SHP77 treated with DMSO at 0.1 percent for 48 hours (cell line): ENCODE data around the gene OVCH1.

Experiments used
- DNase-seq: peaks from one replicate; lab custom pipeline; 2025; lab: John Stamatoyannopoulos, UW

Gene OVCH1

GRCh38 chr12:29497588-29497987 lies at the start of gene OVCH1:
OVCH1 (minus strand) TSS chr12:29497686; CDS start chr12:29497686, 0 bp downstream.
- no peak for DNase-seq

- DNase-seq: no peak
Observed at GRCh38 chr12:29547151-29547632, 49.7 kb upstream of the OVCH1 start.

GRCh38 chr12:29546000-29546399 lies 48.5 kb upstream of the OVCH1 start:
- no peak for DNase-seq

- DNase-seq: no peak
Observed at GRCh38 chr12:29545102-29545467, 47.6 kb upstream of the OVCH1 start.

- no peak for DNase-seq
Observed at GRCh38 chr12:29544428-29545101, 47.1 kb upstream of the OVCH1 start.

- DNase-seq: no peak
Observed at GRCh38 chr12:29543036-29543435, 45.5 kb upstream of the OVCH1 start.

GRCh38 chr12:29537298-29537697 lies 39.8 kb upstream of the OVCH1 start:
- DNase-seq: no peak

GRCh38 chr12:29534935-29535334 lies 37.4 kb upstream of the OVCH1 start:
- no peak for DNase-seq

- no peak for DNase-seq
Observed at GRCh38 chr12:29533815-29534489, 36.5 kb upstream of the OVCH1 start.

- no peak for DNase-seq
Observed at GRCh38 chr12:29531471-29531870, 34.0 kb upstream of the OVCH1 start.

GRCh38 chr12:29530436-29530835 lies 33.0 kb upstream of the OVCH1 start:
- DNase-seq: no peak

GRCh38 chr12:29528161-29528560 lies 30.7 kb upstream of the OVCH1 start:
- DNase-seq: no peak

GRCh38 chr12:29521951-29522350 lies 24.5 kb upstream of the OVCH1 start:
- DNase-seq: no peak

- peak; percentile 35 for DNase-seq
Observed at GRCh38 chr12:29519585-29520182, 22.2 kb upstream of the OVCH1 start.

- no peak for DNase-seq
Observed at GRCh38 chr12:29518407-29518806, 20.9 kb upstream of the OVCH1 start.

GRCh38 chr12:29517264-29517663 lies 19.8 kb upstream of the OVCH1 start:
- no peak for DNase-seq

GRCh38 chr12:29516431-29516875 lies 19.0 kb upstream of the OVCH1 start:
- DNase-seq: no peak

- DNase-seq: no peak
Observed at GRCh38 chr12:29510591-29511185, 13.2 kb upstream of the OVCH1 start.

- no peak for DNase-seq
Observed at GRCh38 chr12:29509503-29509902, 12.0 kb upstream of the OVCH1 start.

GRCh38 chr12:29508949-29509348 lies 11.5 kb upstream of the OVCH1 start:
- no peak for DNase-seq

GRCh38 chr12:29505122-29505521 lies 7.6 kb upstream of the OVCH1 start:
- DNase-seq: no peak

- no peak for DNase-seq
Observed at GRCh38 chr12:29503283-29503682, 5.8 kb upstream of the OVCH1 start.

- no peak for DNase-seq
Observed at GRCh38 chr12:29499235-29499634, 1.7 kb upstream of the OVCH1 start.
